SK-N-MC (cell line): Measurements from ENCODE around the gene ELF2.

Experiments
- EZH2 ChIP-seq: fragments of 200-600 bp; sonication (generic); IDR thresholded peaks from one replicate; pipeline ENCODE4 v1.6.1; 2017; ENCODE audit warnings: antibody characterized with exemption
- FOXP2 ChIP-seq: optimal IDR thresholded peaks from 2 replicates; pipeline ENCODE3; 2011; ENCODE audit warnings: mild to moderate bottlenecking, moderate library complexity; ENCODE audit not compliant: insufficient read depth; ENCODE audit errors: extremely low read length, control extremely low read depth

- TF ChIP-seq EZH2, result no peak
- TF ChIP-seq FOXP2, result no peak
Measured at GRCh38 chr4:139007640-139008039, 169.4 kb downstream of the ELF2 start.
